Endothelial cell (in vitro differentiated cells): ENCODE measurements around the gene SLFN12. TPM values are rescaled to one million over a fixed set of nuclear protein-coding genes. Genes with fewer than 3 reads are reported as not detected.

ENCODE experiments used
- DNase-seq: peaks from one replicate; pipeline ENCODE4 v3.0.0; 2021; ENCODE audit warnings: low spot score
- H3K27ac Mint-ChIP-seq: one replicate; pipeline ENCODE4 v1.8.0; 2021; ENCODE audit warnings: mixed read lengths, inconsistent platforms; ENCODE audit not compliant: unreplicated experiment
- H3K27me3 Mint-ChIP-seq: one replicate; pipeline ENCODE4 v1.8.0; 2021; ENCODE audit warnings: mild to moderate bottlenecking, moderate library complexity, mixed read lengths, inconsistent platforms; ENCODE audit not compliant: unreplicated experiment
- H3K36me3 Mint-ChIP-seq: one replicate; pipeline ENCODE4 v1.8.0; 2021; ENCODE audit warnings: mild to moderate bottlenecking, low read depth, mixed read lengths, inconsistent platforms; ENCODE audit not compliant: unreplicated experiment
- H3K4me1 Mint-ChIP-seq: one replicate; pipeline ENCODE4 v1.8.0; 2021; ENCODE audit warnings: mild to moderate bottlenecking, mixed read lengths, inconsistent platforms; ENCODE audit not compliant: unreplicated experiment
- H3K4me3 Mint-ChIP-seq: one replicate; pipeline ENCODE4 v1.8.0; 2021; ENCODE audit warnings: mild to moderate bottlenecking, mixed read lengths, inconsistent platforms; ENCODE audit not compliant: unreplicated experiment
- H3K9me3 Mint-ChIP-seq: one replicate; pipeline ENCODE4 v1.8.0; 2021; ENCODE audit warnings: mixed read lengths, inconsistent platforms; ENCODE audit not compliant: unreplicated experiment
- CTCF ChIP-seq: fragments of 200-600 bp; sonication (generic); IDR thresholded peaks from one replicate; pipeline ENCODE4 v1.5.0; 2021; ENCODE audit warnings: antibody characterized with exemption; ENCODE audit not compliant: unreplicated experiment
- long read RNA-seq: library from polyadenylated mRNA; unstranded; transcript quantifications from one replicate; pipeline ENCODE4 v2.0.0, GENCODE V29; 2020; ENCODE audit not compliant: unreplicated experiment
- total RNA-seq: library from RNA; stranded (reverse); fragmentation: NEBNext Ultra II Directional; extraction: Animal tissue kit (Norgen Biotek cat#: 25700); gene quantifications from one replicate; pipeline ENCODE4 v1.2.1, GENCODE V29; 2021; ENCODE audit not compliant: unreplicated experiment

The SLFN12 gene
- 25.7 TPM for total RNA-seq
- long read RNA-seq, partial matches to known transcripts: 0 of 8 reads
- long read RNA-seq, other reads (novel, unspliced or antisense): 5 of 8 reads

DNA sequence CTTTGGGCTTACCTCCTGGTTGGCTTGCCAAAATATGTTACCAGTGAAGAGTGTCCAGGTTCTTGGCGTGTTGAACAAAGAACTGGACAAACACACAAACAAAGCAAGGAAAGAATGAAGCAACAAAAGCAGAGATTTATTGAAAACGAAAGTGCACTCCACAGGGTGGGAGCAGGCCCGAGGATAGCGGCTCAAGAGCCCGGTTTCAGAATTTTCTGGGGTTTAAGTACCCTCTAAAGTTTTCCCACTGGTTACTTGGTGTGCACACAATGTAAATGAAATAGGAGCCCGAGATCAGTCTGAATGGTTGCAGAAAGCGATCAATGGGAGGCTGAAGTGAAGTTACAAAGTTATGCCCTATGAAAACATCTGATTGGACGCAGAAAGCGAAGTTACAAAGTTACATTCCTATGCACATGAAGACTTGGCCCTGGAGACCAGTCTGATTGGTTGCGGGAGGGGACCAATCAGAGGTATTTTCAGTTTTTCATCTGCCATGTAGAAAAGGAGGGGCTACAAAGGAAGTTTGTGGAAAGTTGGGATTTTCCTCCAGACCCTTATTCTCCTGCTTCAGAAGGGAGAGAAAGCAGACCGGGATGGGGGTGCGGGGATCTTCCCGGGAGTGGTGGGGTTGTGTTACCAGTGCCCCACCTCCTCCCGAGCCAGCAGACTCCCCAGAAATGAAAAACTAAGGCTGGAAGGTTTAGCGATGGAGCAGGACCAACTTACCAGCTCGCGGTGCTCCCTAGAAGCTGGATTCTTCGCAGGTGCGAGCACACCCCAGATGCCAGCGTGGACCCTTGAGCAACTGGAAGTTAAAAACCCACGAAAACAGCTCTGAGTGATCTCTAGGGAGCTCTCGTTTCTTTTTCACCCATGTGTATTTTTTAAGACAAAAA lies at the start of gene SLFN12:
SLFN12 (minus strand) TSS at position 325 of the 899 bp plus-strand sequence. CDS start 9,472 bp downstream, outside the sequence.
- Mint-ChIP-seq H3K9me3 (no peaks in the 10 kb centered on the region), H3K27ac (peak within 1 kb of the TSS; percentile 97), H3K4me1 (peaks cover 27% of the 10 kb centered on the region), H3K27me3 (peaks cover 6% of the 10 kb centered on the region), H3K4me3 (peak within 1 kb of the TSS; percentile 91), H3K36me3 (peaks cover 3% of the 10 kb centered on the region)
- no peak for TF ChIP-seq CTCF
- DNase-seq: peak; percentile 44

- Mint-ChIP-seq H3K9me3 (no peaks in the 10 kb centered on the region), H3K27me3 (no peaks in the 10 kb centered on the region), H3K4me1 (peaks cover 3% of the 10 kb centered on the region), H3K27ac (no peak overlapping the region), H3K4me3 (no peak overlapping the region), H3K36me3 (no peaks in the 10 kb centered on the region)
- TF ChIP-seq CTCF: no peak
- no peak for DNase-seq
Observed at GRCh38 chr17:35479271-35479670, 47.0 kb upstream of the SLFN12 start.

GRCh38 chr17:35477248-35477647 lies 44.9 kb upstream of the SLFN12 start:
- no peaks in the 10 kb centered on the region for H3K9me3 Mint-ChIP-seq
- peaks cover 3% of the 10 kb centered on the region for H3K4me1 Mint-ChIP-seq
- H3K4me3 Mint-ChIP-seq: no peak overlapping the region
- no peak for DNase-seq
- no peaks in the 10 kb centered on the region for H3K36me3 Mint-ChIP-seq
- no peaks in the 10 kb centered on the region for H3K27me3 Mint-ChIP-seq
- no peak overlapping the region for H3K27ac Mint-ChIP-seq
- no peak for TF ChIP-seq CTCF

- H3K9me3 Mint-ChIP-seq: no peaks in the 10 kb centered on the region
- no peak overlapping the region for H3K4me3 Mint-ChIP-seq
- TF ChIP-seq CTCF: no peak
- DNase-seq: no peak
- peaks cover 3% of the 10 kb centered on the region for H3K4me1 Mint-ChIP-seq
- H3K36me3 Mint-ChIP-seq: no peaks in the 10 kb centered on the region
- no peak overlapping the region for H3K27ac Mint-ChIP-seq
- no peaks in the 10 kb centered on the region for H3K27me3 Mint-ChIP-seq
Observed at GRCh38 chr17:35476283-35476820, 44.1 kb upstream of the SLFN12 start.

- no peak for TF ChIP-seq CTCF
- Mint-ChIP-seq H3K36me3 (no peaks in the 10 kb centered on the region), H3K9me3 (no peaks in the 10 kb centered on the region), H3K4me1 (no peaks in the 10 kb centered on the region), H3K27ac (no peak overlapping the region), H3K27me3 (no peaks in the 10 kb centered on the region), H3K4me3 (no peak overlapping the region)
- no peak for DNase-seq
Observed at GRCh38 chr17:35468475-35468874, 36.2 kb upstream of the SLFN12 start.
